Measurements from ENCODE around the gene RASSF8.

DNA sequence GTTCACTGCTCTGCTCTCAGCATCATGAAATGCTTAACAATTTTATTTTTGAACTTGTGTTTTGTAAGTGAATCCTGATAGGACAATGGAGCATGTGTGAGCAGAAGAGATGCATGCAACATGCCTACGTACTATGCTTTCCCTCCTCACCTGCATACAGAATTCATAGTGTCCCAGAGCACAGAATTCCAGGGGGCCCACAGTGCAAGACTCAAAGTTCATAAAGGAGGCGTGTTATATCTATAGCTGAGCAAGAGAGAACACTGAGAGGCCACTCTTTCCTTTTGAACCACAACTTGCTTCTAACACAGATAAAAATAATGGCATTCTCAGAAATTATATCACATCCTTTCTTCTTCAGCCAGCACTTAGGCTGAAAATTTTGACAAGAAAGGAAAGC, 137.6 kb downstream of the RASSF8 start:
- TF ChIP-seq, protein P1, sequence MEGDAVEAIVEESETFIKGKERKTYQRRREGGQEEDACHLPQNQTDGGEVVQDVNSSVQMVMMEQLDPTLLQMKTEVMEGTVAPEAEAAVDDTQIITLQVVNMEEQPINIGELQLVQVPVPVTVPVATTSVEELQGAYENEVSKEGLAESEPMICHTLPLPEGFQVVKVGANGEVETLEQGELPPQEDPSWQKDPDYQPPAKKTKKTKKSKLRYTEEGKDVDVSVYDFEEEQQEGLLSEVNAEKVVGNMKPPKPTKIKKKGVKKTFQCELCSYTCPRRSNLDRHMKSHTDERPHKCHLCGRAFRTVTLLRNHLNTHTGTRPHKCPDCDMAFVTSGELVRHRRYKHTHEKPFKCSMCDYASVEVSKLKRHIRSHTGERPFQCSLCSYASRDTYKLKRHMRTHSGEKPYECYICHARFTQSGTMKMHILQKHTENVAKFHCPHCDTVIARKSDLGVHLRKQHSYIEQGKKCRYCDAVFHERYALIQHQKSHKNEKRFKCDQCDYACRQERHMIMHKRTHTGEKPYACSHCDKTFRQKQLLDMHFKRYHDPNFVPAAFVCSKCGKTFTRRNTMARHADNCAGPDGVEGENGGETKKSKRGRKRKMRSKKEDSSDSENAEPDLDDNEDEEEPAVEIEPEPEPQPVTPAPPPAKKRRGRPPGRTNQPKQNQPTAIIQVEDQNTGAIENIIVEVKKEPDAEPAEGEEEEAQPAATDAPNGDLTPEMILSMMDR (IDR thresholded peaks at IDR 0.05; ENCODE audit: insufficient read depth, low read depth, low read length), result no peak
- no peak for TF ChIP-seq EZH2 (IDR thresholded peaks at IDR 0.05; ENCODE audit: insufficient read depth, low read length)
